Loucy (cell line): ENCODE results near the gene PBX4.
"Not testable (repeated sequence)": the region's sequence is repeated elsewhere in the genome, so short reads cannot be mapped to it uniquely, and the experiment has no call there.

ENCODE experiments used
- CTCF ChIP-seq: fragments of 200-600 bp; sonication (generic); conservative IDR thresholded peaks from 2 replicates; pipeline ENCODE4 v1.5.1; 2014; ENCODE audit warnings: mild to moderate bottlenecking, antibody characterized with exemption, low read length
- EZH2phosphoT487 ChIP-seq: fragments of 200-600 bp; IDR thresholded peaks from 2 replicates; pipeline ENCODE4 v1.6.1; 2018; ENCODE audit warnings: antibody characterized with exemption, mild to moderate bottlenecking, moderate library complexity, borderline replicate concordance

GRCh38 chr19:19598728-19599451 is 19.6 kb downstream of the PBX4 start:
- not testable (repeated sequence) for TF ChIP-seq CTCF, EZH2phosphoT487
